ENCODE measurements around the gene USP20.
"Not testable (repeated sequence)": the region's sequence is repeated elsewhere in the genome, so short reads cannot be mapped to it uniquely, and the experiment has no call there.

The USP20 gene

GRCh38 chr9:129876815-129877214, 41.6 kb downstream of the USP20 start:
- DNase-seq = no peak

GRCh38 chr9:129878291-129878690, 43.0 kb downstream of the USP20 start:
- no peak for DNase-seq

GRCh38 chr9:129879103-129879699, 43.9 kb downstream of the USP20 start:
- DNase-seq = no peak

GRCh38 chr9:129879991-129880653, 44.9 kb downstream of the USP20 start:
- no peak for DNase-seq

- DNase-seq = no peak
Observed at GRCh38 chr9:129880654-129881546, 45.6 kb downstream of the USP20 start.

- no peak for DNase-seq
Observed at GRCh38 chr9:129881547-129882324, 46.5 kb downstream of the USP20 start.

- DNase-seq = peak; percentile 96
Observed at GRCh38 chr9:129884220-129885017, 49.2 kb downstream of the USP20 start.

GRCh38 chr9:129885018-129885669, 49.9 kb downstream of the USP20 start:
- DNase-seq = peak; percentile 30

GRCh38 chr9:129885670-129886106, 50.4 kb downstream of the USP20 start:
- DNase-seq = peak; percentile 90

- peak; percentile 69 for DNase-seq
Observed at GRCh38 chr9:129886226-129887174, 51.2 kb downstream of the USP20 start.

- DNase-seq = peak; percentile 67
Observed at GRCh38 chr9:129887334-129888292, 52.4 kb downstream of the USP20 start.

- DNase-seq = peak; percentile 87
Observed at GRCh38 chr9:129888293-129889121, 53.2 kb downstream of the USP20 start.

- DNase-seq = peak; percentile 35
Observed at GRCh38 chr9:129889122-129889940, 54.1 kb downstream of the USP20 start.

- peak; percentile 66 for DNase-seq
Observed at GRCh38 chr9:129889941-129890717, 54.9 kb downstream of the USP20 start.

- DNase-seq = not testable (repeated sequence)
Observed at GRCh38 chr9:129890718-129891299, 55.6 kb downstream of the USP20 start.

GRCh38 chr9:129891569-129891968, 56.3 kb downstream of the USP20 start:
- DNase-seq = no peak
